ENCODE measurements around the gene TPRN.

GRCh38 chr9:137150617-137151457, 49.7 kb downstream of the TPRN start:
- TF ChIP-seq CTCF (IDR thresholded peaks at IDR 0.05 in 2 of 3, conservative IDR thresholded peaks at IDR 0.05 in 1 of 3; ENCODE audit: borderline replicate concordance in 1 of 3, insufficient read depth in 1 of 3, low read depth in 2 of 3, low read length in 2 of 3) (no peak), EZH2phosphoT487 (IDR thresholded peaks at IDR 0.05; ENCODE audit: borderline replicate concordance) (no peak)
